Liver (tissue), 9 donors: Measurements from ENCODE around the gene HOXC10. TPM values are rescaled to one million over a fixed set of nuclear protein-coding genes. Genes with fewer than 3 reads are reported as not detected.

Source experiments
- DNase-seq: peaks from one replicate; pipeline ENCODE4 v3.0.0-alpha.2; 2017; ENCODE audit warnings: low spot score
- H3K27ac ChIP-seq, 2 donors: one replicate each; pipeline ENCODE4 v1.7.0; 2013; ENCODE audit warnings: inconsistent platforms in 2 of 2, low read length in 2 of 2, control low read depth in 1 of 2, low read depth in 1 of 2, mild to moderate bottlenecking in 1 of 2
- H3K27me3 ChIP-seq, 4 donors: one replicate each; pipeline versions ENCODE4 v1.6.1 to v1.7.0; 2013; ENCODE audit warnings: low read length in 3 of 4, inconsistent platforms in 1 of 4, mild to moderate bottlenecking in 1 of 4, moderate library complexity in 1 of 4; ENCODE audit not compliant: control insufficient read depth in 4 of 4, insufficient read depth in 4 of 4
- H3K36me3 ChIP-seq, 4 donors: one replicate each; pipeline versions ENCODE4 v1.6.1 to v1.7.0; 2013; ENCODE audit warnings: low read length in 3 of 4, mild to moderate bottlenecking in 3 of 4, low read depth in 1 of 4, moderate library complexity in 1 of 4; ENCODE audit not compliant: control insufficient read depth in 4 of 4, insufficient read depth in 3 of 4
- H3K4me1 ChIP-seq, 4 donors: one replicate each; pipeline versions ENCODE4 v1.6.1 to v1.7.0; 2013; ENCODE audit warnings: low read length in 3 of 4, mild to moderate bottlenecking in 3 of 4, moderate library complexity in 1 of 4; ENCODE audit not compliant: control insufficient read depth in 4 of 4, insufficient read depth in 4 of 4
- H3K4me3 ChIP-seq, 3 donors: one replicate each; pipeline versions ENCODE4 v1.6.1 to v1.7.0; 2013; ENCODE audit warnings: low read length in 3 of 3, control low read depth in 1 of 3, low read depth in 1 of 3, mild to moderate bottlenecking in 1 of 3
- H3K9ac ChIP-seq, 2 donors: one replicate each; pipeline ENCODE4 v1.7.0; 2013; ENCODE audit warnings: low read length in 2 of 2, mild to moderate bottlenecking in 2 of 2, moderate library complexity in 2 of 2, control low read depth in 1 of 2, low read depth in 1 of 2
- H3K9me3 ChIP-seq, 4 donors: one replicate each; pipeline versions ENCODE4 v1.6.1 to v1.7.0; 2013; ENCODE audit warnings: low read length in 3 of 4; ENCODE audit not compliant: control insufficient read depth in 4 of 4
- ATF3 ChIP-seq: IDR thresholded peaks from 2 replicates; pipeline ENCODE4 v1.6.1; 2016; ENCODE audit warnings: antibody characterized with exemption
- CTCF ChIP-seq: fragments of 150-350 bp; IDR thresholded peaks from 2 replicates; pipeline ENCODE4 v1.5.1; 2017; ENCODE audit warnings: improper control_type of control experiment, low read depth, low read length; ENCODE audit not compliant: missing input control
- EGR1 ChIP-seq, 2 donors: IDR thresholded peaks; 2 replicates each; pipeline ENCODE4 v1.6.1; 2016 to 2018; ENCODE audit warnings: antibody characterized with exemption in 2 of 2, low read depth in 2 of 2
- FOXA2 ChIP-seq: IDR thresholded peaks from 2 replicates; pipeline ENCODE4 v1.6.1; 2016; ENCODE audit warnings: antibody characterized with exemption
- GABPA ChIP-seq, 2 donors: IDR thresholded peaks in 1 of 2; conservative IDR thresholded peaks in 1 of 2; 2 replicates each; pipeline ENCODE4 v1.6.1; 2016; ENCODE audit warnings: antibody characterized with exemption in 2 of 2, mild to moderate bottlenecking in 1 of 2, moderate library complexity in 1 of 2
- HNF4A ChIP-seq, 2 donors: conservative IDR thresholded peaks; 2 replicates each; pipeline ENCODE4 v1.6.1; 2016; ENCODE audit warnings: antibody characterized with exemption in 2 of 2, mild to moderate bottlenecking in 2 of 2
- HNF4G ChIP-seq: IDR thresholded peaks from 2 replicates; pipeline ENCODE4 v1.6.1; 2016; ENCODE audit warnings: antibody characterized with exemption
- MAX ChIP-seq: IDR thresholded peaks from 2 replicates; pipeline ENCODE4 v1.6.1; 2016; ENCODE audit warnings: antibody characterized with exemption
- NR2F2 ChIP-seq: IDR thresholded peaks from 2 replicates; pipeline ENCODE4 v1.6.1; 2016; ENCODE audit warnings: antibody characterized with exemption
- RAD21 ChIP-seq, 2 donors: IDR thresholded peaks; 2 replicates each; pipeline ENCODE4 v1.6.1; 2016; ENCODE audit warnings: antibody characterized with exemption in 2 of 2, mild to moderate bottlenecking in 2 of 2
- RXRA ChIP-seq, 2 donors: IDR thresholded peaks; 2 replicates each; pipeline ENCODE4 v1.6.1; 2017 to 2018; ENCODE audit warnings: antibody characterized with exemption in 2 of 2, mild to moderate bottlenecking in 1 of 2
- SP1 ChIP-seq: IDR thresholded peaks from 2 replicates; pipeline ENCODE4 v1.6.1; 2018; ENCODE audit warnings: antibody characterized with exemption, mild to moderate bottlenecking
- TAF1 ChIP-seq: conservative IDR thresholded peaks from 2 replicates; pipeline ENCODE4 v1.6.1; 2016; ENCODE audit warnings: antibody characterized with exemption, mild to moderate bottlenecking
- YY1 ChIP-seq: IDR thresholded peaks from 2 replicates; pipeline ENCODE4 v1.6.1; 2016; ENCODE audit warnings: antibody characterized with exemption, mild to moderate bottlenecking
- WGBS: extraction: QIAGEN DNeasy Blood & Tissue Kit; methylation state at CpG from one replicate; pipeline ENCODE4 v1.1.7; 2013; 5-methylcytosine and 5-hydroxymethylcytosine counted together
- polyA plus RNA-seq, 2 donors: library from polyadenylated mRNA; stranded (reverse) in 1 of 2; unstranded in 1 of 2; fragments of 200-250 nt in 1 of 2; fragments of >200 nt in 1 of 2; fragmentation: Nextera tagmentation in 1 of 2; extraction: Ambion mirVana in 1 of 2; gene quantifications; one replicate each; pipeline versions ENCODE4 v1.2.1 to v1.2.3, GENCODE V29; 2013 to 2015
- total RNA-seq, 2 donors: library from RNA; depleted of rRNA; stranded (reverse); fragments of >200 nt; gene quantifications; one replicate each; pipeline ENCODE4 v1.2.3, GENCODE V29; 2014
- TF ChIP-seq, protein P1 (sequence below): IDR thresholded peaks from 2 replicates; pipeline ENCODE4 v1.6.1; 2016; ENCODE audit warnings: antibody characterized with exemption
- donor health status: healthy.
- donor health status: healthy.
- donor health status: healthy.
- donor health status: healthy.
- donor health status: healthy.

Gene HOXC10
- total and polyA plus RNA-seq, 4 donors: not detected

GRCh38 chr12:54032627-54033100, 47.7 kb downstream of the HOXC10 start, which contains the start of gene HOXC5:
TSS of gene HOXC5 (plus strand) at chr12:54033050. CDS start at chr12:54033123, 73 bp downstream.
- no peaks in the 10 kb centered on the region for H3K36me3 ChIP-seq
- no peak within 1 kb of the TSS for H3K27ac ChIP-seq
- TF ChIP-seq EGR1 (IDR thresholded peaks at IDR 0.05; ENCODE audit: low read depth in 2 of 2): no peak
- no peak for TF ChIP-seq TAF1
- no peak for TF ChIP-seq GABPA (IDR thresholded peaks at IDR 0.05 in 1 of 2, conservative IDR thresholded peaks at IDR 0.05 in 1 of 2)
- peak; percentile 80 to 83 for TF ChIP-seq RAD21 (IDR thresholded peaks at IDR 0.05)
- TF ChIP-seq NR2F2: no peak
- TF ChIP-seq CTCF: peak; percentile 93
- TF ChIP-seq FOXA2: no peak
- H3K4me1 ChIP-seq: peaks cover 0 to 20% (median 4%) of the 10 kb centered on the region in 4 donors
- WGBS: 6% methylated on average over 12 of the region's 12 CpGs
- no peak within 1 kb of the TSS for H3K9ac ChIP-seq
- H3K27me3 ChIP-seq: peaks cover 14 to 26% (median 21%) of the 10 kb centered on the region in 4 donors
- H3K4me3 ChIP-seq: peak within 1 kb of the TSS in 1 of 3 donors; percentile 7
- peaks cover 0 to 3% (median 0%) of the 10 kb centered on the region in 4 donors for H3K9me3 ChIP-seq
- peak; percentile 62 for DNase-seq

DNA sequence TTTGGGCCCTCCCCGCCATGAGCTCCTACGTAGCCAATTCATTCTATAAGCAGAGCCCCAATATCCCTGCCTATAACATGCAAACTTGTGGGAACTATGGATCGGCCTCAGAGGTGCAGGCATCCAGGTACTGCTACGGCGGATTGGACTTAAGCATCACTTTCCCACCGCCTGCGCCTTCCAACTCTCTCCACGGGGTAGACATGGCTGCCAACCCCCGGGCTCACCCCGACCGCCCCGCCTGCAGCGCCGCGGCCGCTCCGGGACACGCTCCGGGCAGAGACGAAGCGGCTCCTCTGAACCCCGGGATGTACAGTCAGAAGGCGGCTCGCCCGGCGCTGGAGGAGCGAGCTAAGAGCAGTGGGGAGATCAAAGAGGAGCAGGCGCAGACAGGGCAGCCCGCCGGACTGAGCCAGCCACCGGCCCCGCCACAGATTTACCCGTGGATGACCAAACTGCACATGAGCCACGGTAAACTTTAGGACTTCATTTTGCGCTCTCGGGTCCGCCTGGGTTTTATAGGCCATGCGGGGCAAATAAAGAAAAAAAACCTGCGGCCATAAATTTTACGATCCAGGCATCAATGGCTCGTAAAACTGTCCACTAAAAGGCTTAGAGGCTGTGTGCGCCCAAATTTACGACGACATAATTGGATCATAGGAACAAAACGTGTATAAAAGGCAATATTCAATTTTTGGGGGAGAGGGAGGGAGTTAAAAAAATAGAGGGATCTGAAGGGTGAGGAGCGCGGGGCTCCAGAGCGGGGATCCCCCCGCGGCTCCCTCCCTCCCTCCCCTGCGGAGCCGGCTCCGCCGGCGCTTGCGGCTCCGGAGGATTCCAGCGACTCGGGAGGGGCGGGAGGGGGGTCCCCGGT, 48.4 kb downstream of the HOXC10 start:
- no peaks in the 10 kb centered on the region for H3K36me3 ChIP-seq
- peaks cover 14 to 29% (median 23%) of the 10 kb centered on the region in 4 donors for H3K27me3 ChIP-seq
- no peak overlapping the region for H3K9ac ChIP-seq
- peaks cover 0 to 20% (median 4%) of the 10 kb centered on the region in 4 donors for H3K4me1 ChIP-seq
- no peak for TF ChIP-seq HNF4A (conservative IDR thresholded peaks at IDR 0.05)
- TF ChIP-seq MAX: no peak
- TF ChIP-seq ATF3: no peak
- TF ChIP-seq, protein P1, sequence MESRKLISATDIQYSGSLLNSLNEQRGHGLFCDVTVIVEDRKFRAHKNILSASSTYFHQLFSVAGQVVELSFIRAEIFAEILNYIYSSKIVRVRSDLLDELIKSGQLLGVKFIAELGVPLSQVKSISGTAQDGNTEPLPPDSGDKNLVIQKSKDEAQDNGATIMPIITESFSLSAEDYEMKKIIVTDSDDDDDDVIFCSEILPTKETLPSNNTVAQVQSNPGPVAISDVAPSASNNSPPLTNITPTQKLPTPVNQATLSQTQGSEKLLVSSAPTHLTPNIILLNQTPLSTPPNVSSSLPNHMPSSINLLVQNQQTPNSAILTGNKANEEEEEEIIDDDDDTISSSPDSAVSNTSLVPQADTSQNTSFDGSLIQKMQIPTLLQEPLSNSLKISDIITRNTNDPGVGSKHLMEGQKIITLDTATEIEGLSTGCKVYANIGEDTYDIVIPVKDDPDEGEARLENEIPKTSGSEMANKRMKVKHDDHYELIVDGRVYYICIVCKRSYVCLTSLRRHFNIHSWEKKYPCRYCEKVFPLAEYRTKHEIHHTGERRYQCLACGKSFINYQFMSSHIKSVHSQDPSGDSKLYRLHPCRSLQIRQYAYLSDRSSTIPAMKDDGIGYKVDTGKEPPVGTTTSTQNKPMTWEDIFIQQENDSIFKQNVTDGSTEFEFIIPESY: no peak
- no peak for TF ChIP-seq CTCF
- no peak for TF ChIP-seq FOXA2
- no peak for TF ChIP-seq RXRA (IDR thresholded peaks at IDR 0.05)
- TF ChIP-seq SP1: no peak
- no peak for TF ChIP-seq EGR1 (IDR thresholded peaks at IDR 0.05; ENCODE audit: low read depth in 2 of 2)
- no peak for TF ChIP-seq HNF4G
- TF ChIP-seq RAD21 (IDR thresholded peaks at IDR 0.05): no peak
- TF ChIP-seq YY1: no peak
- WGBS: 5% methylated on average over 61 of the region's 61 CpGs
- no peak overlapping the region for H3K27ac ChIP-seq
- no peak for DNase-seq
- peaks cover 0 to 3% (median 0%) of the 10 kb centered on the region in 4 donors for H3K9me3 ChIP-seq
- H3K4me3 ChIP-seq: peak overlapping the region in 1 of 3 donors; percentile 7
